HG02798 (cell line): Measurements from ENCODE around the gene CEBPA.

ENCODE experiments used
- ATAC-seq: cut with Tn5 transposase; IDR thresholded peaks from one replicate; pipeline ENCODE4 v1.9.1; 2021; ENCODE audit warnings: mild to moderate bottlenecking; ENCODE audit not compliant: unreplicated experiment, poor library complexity

Gene CEBPA

DNA sequence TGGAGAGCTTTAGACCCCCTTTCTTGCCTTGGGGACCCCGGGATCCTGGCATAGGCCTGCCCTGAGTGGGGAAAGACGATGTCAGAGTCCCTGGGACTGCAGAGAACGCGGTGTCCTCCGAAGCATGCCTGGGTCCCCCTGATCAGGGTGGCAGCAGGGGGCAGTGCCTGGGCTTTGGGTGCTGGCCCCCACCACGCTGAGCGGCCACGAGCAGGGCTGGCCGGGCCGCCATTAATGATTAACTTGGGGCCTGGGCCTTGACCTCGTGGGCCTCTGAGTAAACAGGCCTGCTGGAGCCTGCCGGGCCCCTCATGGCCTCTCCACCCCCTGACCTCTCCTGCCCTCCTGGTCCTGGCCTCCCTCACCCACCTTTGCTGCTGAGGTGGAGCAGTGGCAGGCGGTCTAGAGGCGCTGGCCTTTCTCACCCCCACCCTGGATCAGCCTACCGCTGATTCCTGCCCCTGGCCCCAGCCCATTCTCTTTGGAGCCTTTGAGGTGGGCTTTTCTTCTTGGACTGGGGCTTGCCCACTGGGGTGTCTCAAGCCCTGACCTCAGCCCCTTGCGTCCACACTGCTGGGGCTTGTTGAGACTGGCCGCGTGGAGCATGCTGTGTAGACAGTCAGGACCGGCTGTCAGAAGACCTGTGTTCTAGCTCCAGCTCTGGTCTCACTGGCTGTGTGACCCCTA is 26.3 kb downstream of the CEBPA start:
- ATAC-seq: no peak

DNA sequence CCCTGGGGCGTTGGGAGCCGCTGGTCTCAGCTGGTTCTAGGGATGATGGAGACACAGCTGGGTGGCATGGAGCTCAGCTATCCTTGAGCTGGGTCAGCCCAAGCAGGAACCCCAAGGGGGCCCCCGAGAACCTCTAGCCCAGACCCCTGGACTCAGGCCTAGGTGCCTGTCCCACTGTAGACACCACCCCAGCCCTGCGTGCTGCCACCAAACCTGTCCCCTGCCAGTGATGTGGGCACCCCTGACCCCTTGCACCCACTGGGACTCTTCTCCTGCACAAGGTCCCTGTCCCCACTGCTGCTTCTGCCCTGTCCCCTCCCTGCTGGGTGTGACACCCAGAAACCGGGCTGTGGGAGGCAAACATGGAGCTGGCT is 26.8 kb downstream of the CEBPA start:
- ATAC-seq: no peak

DNA sequence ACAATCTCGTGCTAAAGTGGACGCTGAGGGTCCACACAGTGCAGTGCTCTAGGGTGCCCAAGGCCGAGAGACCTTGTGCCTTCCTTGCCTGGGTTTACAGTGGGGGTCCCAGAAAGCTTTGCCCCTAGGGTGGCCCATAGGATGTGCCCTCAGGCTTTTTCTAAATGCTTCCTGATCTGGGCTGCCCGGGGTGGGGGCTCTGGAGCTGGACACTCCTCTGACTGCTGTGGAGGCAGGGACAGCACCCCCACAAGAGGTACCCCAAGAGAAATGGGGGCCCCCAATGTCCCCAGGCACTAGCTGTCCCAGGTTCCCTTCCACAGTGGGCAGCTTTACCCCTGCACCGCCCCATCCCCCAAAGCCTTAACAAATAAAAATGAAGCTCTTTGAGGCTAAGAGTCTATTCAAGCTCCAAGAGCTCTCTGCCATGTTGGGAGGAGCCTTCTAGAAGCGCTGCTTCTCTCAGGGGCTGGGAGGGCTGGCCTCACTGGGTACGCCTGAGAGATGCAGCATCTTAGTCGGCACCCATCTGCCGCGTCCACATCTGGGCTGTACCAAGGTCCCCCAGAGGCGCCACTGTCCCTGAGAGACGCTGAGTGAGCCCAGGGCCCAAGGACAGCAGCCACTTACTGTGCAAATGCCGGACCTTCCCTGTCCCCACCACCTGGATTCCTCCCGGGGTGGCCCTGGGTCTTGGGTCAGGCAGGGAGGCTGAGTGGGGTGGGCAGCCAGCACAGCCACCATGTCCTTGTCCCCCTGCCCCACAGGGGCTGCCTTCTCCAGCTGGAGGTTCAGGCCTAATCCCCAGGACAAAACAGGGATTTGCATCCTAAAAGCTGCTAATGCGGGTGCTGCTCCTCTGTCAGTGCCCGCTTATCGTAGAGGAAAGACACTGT is 27.4 kb downstream of the CEBPA start:
- ATAC-seq: no peak

DNA sequence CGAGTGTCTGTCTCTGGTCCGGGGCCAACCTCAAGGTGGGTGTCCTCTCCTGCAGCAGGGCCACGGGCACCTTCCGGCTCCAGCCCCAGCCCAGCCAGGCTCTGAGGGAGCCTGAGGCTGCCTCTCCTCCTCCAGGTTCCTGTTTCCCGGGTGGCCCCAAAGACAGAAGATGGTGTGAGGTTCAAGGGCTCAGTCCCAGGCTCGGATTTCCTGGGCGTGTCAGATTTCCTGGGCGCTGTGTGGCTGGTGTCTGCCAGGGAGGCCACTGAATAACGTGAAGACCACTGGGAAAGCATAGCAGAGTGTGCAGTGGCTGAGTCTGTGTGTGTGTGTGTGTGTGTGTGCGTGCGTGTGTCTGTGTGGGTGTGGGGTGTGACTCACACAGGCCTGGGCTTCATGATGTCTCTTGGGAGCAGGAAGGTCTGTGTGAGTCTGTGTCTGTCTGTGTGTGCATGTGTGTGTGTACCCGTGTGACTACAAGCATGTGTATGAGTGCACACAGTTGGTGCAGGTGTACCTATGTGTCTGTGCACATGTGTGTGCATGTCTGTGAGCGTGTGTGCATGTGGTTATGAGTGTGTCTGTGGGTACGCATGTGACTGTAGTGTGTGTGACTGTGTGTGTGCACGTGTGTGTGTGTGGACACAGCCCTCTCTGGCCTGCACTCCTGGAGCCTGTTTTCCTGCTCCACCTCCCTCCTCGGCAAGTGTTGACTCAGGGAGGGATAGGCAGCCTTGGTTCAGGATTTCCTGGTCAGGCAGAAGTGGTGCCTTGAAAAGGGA is 28.3 kb downstream of the CEBPA start:
- ATAC-seq: no peak

DNA sequence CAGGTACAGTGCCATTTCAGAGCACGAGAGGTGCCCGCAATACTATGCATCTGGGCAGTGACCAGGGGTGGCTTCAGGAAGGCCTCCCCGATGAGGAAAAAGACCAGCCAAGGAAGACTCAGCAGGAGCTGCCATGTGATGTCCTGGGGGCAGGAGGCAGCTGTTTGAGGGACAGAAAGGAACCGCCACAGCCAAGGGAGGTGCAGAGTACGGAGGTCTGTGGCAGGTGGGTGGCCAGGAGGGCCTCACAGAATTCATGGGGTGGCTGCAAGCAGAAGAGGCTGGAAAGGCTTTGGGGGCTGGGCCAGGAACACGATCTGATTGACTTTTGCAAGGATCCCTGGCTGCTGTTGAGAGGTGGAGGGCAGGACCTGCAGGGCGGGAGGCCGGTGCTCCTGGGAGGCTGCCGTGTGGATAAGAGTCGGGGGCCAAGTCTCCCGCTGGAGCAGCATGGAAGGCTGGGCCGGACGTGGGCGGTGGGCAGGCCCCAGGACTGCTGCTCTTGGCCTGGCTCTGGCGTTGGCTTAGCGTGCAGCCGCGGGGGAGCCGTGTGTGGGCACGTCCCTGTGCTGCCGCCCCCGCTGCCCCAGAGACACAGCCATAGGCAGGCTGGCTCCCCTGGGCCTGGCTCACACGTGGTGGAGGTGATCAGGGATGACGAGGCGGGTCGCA is 29.1 kb downstream of the CEBPA start:
- ATAC-seq: no peak

DNA sequence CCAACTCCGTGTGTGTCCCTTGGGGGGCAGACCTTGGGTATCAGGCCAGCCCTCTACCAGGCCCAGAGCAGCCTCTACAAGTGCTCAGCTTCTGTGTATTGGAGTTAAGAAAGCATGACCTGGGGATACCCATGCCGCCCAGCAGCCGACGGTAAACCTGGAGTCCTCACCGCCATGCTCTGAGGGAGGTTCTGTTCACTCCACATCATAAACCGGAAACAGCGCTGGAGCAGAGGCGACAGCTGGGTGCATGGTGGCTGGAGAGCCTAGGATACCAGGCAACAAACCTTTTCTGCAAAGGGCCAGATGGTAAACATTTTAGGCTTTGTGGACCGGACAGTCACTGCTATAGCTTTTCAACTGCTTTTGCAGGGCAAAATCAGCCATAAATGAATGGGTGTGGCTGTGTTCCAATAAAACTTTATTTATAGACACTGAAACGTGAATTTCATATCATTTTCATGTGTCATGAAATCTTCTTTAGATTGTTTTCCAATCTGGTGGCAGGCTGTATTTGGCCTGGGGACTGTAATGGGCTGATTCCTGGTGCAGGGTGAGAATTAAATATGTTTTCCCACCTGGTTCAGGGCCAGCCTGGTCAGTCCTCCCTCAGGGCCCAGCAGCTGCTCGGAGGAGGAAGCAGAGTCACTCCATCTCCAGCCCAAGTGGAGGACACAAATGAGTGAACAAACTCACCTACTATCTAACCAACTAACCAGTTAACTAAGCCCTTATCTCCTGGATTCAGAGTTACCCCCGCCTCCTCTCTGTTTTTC is 30.9 kb downstream of the CEBPA start:
- no peak for ATAC-seq

DNA sequence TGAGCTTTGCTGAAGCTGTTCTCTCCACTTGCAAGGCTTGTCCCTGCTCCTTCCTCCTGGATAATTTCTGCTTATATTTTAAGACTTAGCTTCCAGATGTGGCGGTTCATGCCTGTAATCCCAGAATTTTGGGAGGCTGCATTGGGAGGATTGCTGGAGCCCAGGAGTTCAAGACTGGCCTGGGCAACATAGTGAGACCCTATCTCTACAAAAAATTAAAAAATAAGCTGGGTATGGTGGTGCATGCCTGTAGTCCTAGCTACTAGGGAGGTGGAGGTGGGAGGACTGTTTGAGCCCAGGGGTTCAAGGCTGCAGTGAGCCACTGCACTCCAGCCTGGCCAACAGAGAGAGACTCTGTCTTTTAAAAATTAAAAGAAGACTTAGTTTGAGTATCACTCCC is 31.6 kb downstream of the CEBPA start:
- no peak for ATAC-seq

DNA sequence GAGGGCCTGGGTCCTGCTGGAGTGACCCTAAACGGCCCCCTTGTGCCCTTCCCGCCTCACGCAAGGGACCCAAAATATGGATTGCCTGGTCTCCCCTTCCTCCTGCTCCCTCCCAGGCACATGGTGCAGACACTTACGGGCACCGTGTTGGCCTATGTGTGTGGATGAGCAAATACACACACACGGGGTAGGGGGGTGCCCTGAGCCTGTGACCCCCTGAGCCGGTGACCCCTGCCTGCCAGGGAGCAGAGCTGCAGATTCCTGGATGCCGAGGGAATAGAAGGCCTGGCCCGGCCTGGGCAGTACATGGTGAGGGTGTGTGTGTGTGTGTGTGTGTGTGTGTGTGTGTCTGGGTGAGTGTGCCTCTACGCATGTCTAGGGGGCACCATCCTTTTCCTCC is 33.3 kb downstream of the CEBPA start:
- no peak for ATAC-seq

DNA sequence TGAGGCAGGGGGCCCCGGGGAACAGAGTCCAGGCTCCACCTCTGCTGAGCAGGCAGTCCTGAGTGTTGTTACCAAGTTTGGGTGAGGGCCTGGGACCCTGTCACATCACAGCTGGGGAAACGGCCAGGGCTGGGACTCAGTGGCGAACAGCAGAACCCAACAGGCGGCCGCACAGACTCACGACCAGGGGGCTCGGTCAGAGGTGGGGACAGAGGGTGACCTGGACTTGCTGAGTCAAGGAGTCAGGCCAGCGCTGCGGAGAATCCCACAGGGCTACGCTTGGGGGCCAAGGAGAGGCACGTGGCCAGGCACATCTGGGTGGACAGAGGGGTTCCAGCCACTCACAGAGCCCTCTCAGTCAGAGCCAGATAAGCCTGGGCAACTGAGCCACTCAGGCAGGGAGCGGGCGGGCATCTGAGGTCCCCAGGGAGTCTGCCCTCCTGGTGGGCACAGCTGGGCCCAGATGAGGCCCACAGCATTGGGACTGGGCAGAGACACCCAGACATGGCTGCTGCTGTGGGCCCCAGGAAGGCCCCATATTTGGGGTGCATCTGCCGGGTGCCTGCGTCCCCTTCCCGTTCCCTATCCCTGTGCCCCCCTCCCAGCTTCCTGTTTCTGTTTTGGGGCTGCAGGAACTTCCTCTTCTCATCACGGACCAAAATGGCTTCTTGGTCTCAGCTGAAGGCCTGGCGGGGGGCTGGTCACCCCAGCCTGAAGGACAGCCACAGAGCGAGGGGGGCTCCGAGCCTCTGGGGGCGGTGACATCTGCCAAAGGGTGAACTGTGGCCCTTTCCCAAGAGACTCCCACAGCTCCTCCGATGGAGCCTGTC is 34.0 kb downstream of the CEBPA start:
- ATAC-seq: no peak

DNA sequence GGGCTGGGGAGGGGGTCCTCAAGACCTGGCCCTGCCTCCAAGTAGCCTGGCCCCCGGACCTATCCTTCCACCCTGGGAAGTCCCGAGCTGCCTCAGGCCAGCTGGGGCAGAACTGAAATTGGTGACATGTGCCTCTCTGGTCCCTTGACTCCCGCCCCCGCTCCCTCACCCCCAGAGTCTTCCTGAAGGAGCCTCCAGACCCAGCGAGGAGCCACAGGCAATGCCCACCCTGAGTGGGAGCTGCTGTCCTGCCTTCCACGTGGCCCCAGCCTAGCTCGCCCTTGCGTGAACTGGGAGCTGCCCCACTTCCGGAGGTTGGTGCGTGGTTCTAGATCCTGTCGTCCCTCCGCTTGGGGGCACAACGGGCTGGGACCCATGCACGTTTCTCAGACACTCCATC is 34.6 kb downstream of the CEBPA start:
- no peak for ATAC-seq

DNA sequence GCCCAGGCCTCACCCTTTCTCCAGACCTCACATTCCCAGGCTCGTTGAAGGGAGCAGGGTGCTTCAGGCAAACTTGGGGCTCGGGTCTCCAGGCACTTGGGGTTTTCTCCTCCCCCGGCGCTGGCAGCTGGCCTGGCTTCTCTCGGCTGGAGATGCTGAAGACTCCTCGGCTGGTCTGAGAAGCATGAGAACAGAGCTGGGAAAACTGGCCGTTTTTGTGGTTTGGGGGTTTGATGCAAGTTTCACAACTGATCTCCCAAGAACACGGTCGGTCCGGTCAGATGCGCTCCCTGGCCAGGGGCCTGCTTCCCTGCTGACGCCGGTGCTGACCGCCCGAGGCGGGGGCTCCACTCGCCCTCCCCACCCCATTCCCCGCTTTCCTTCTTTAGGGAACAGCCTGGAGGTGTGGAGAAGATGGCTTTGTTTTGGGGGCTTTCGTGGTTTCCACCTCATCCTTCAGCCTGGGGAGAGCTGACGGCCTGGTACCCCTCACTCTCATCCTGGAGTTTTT is 35.3 kb downstream of the CEBPA start:
- no peak for ATAC-seq

DNA sequence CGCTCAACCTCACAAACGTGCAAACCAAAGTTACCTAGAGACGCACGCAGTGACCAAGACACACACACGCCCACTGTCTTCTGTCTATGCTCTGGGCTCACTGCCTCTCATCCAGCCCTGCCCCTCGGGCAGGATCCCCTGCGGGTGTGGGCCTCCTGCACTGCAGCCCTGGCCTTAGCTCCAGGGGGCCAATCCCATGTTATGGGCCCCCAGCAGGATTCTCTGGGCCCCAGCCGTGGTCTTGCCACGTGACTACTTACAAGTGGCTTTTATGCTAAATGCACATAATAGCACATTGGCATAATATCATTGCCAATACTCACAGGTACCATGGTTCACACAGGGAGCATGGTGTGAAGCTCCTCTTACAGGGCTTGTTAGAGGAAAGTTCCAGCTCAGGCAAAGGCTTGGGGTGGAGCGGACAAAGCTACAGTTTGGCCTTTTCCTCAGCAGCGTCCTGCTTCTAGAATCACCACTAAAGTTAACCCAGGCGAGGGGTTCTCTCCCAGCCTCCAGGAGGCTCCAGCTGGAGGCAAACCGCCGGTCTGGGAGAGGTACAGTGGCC is 37.4 kb downstream of the CEBPA start:
- no peak for ATAC-seq

DNA sequence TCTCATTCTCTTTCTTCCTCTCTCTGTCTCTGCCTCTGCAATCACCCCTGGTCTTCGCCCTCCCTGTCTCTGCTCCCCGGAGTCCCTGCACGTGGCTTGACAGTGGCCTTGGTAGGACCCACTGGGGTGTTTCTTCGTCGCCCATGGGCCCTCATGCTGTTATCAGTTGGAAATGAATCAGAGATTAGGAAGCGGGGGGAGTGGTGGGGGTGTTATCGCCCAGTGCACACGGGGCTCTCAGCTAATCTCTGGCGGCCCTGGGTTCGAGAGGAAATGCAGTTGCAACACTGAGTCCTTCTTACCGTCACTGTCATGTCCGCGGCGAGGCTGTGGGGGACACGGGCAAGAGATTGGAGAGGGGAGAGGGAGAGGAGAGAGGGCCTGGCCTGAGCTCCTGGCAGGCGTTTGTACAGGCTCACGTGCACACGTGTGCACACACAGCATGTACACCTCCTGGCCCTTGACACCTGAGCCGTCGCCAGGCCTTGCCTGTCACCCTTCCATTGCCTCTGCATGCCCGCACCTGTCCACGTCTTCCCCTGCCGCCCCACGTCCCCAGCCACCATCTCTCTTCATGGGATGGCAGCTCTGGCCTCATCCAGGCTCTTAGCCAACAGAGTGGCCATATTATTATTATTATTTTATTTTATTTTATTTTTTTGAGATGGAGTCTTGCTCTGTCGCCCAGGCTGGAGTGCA is 38.9 kb downstream of the CEBPA start:
- no peak for ATAC-seq

DNA sequence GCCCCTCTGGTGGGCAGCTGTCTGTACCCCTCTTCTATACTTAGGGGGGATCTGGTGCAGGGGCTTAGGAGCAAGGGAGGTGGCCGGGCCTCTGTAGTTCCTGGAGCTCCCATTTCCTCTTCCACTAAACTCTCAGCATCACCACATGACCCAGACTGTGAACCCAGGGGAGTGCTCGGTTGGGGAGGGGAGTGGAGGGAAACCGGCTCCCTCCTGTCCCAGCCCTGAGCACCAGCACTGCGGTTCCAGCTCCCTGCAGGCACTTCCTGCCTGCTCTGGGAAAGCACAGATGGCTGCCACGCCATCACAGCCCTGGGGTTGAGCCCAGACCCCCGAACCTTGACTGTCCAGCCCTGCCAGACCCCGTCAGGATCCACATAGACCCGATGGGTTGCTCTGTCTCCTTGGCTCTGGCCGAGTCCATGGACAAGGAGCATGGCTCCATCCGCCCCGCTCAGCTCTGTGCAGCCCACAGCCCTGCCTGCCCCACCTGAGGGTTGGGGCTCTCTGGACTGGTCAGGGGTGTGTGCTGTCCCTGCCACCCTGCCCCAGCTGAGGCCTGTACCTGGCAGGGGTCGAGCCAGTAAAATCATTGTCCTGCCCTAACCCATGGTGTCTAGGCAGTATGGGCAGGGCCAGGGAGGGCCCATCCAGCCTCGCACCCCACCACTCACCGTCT is 40.7 kb downstream of the CEBPA start:
- ATAC-seq: no peak

DNA sequence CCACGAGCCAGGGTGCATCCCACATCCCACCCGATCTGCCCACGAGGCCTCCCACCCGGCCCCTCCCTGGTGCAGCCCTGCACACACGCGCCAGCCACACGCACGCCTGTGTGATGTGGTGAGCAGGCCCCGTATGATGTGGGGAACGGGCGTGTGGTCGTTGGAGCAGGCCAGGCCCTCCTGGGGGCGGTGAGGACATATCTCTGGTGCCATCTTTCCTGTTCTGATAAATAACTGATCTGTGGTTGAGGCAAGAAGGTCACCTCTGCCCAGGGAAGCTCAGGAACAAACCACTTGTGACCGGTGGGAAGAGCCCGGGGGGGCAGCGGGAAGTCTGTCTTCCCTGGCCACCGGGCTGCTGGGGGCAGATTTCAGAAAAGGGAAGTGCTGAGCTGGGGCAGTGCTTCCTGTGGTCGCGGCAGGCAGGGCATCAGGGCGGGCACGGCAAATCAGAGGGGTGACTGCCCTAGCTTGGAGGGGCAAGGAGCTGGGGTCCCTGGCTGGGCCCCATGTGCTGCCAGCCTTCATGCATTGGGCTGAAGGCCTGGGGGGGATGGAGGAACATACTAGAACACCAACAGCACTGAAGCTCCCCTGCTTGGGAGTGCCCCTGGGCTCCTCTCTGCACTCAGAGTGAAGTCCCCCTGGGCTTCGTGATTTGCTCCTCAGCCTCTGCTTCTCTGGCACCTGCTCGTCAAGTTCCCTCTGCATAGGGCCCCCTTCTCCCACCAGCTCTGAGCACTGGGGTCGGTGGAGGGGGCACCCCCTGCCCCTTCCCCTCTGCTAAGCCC is 41.5 kb downstream of the CEBPA start:
- ATAC-seq: no peak

DNA sequence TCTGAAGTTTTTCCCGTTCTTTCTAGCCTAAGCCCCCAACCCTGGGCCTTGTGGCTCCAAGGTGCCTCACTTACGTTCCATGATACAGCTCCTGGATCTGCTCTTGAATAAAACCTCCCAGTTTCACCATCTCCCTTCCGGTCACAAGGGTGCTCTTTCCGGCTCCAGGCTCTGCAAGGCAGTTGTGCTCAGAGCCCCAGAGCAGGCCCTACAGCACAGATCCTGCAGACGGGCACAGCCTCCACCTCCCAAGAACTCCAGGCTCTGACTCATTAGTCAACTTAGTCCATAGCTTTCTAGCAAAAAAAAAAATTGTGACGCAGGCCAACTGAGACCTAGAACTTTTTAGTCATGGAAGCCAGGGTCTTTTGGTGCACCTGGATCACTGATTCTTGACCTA is 42.8 kb downstream of the CEBPA start:
- ATAC-seq: no peak

DNA sequence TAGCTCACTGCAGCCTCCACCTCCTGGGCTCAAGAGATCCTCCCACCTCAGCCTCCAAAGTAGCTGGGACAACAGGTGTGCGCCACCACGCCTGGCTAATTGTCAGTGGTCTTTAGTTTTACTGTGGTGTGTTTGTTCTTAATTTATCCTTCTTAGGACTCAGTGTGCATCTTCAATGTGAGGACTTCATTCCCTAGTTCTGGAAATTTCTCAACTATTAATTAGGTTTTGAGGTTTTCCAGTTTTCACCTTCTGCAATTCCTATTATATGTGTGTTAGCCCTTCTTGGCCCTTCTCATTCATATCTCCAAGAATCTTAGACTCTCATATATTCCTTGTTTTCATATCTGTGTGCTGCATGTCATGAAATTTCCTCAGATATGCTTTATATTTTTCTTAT is 44.5 kb downstream of the CEBPA start:
- no peak for ATAC-seq
